Astrocyte of the spinal cord (primary cell): ENCODE data around the gene SERPINB6.
"Not testable (repeated sequence)": the region's sequence is repeated elsewhere in the genome, so short reads cannot be mapped to it uniquely, and the experiment has no call there.

Experiments
- DNase-seq: peaks from one replicate; pipeline ENCODE4 v3.0.0; 2011; ENCODE audit warnings: low read depth, low spot score
- H3K4me3 ChIP-seq: 2 replicates; pipeline ENCODE4 v1.5.1; 2011; ENCODE audit warnings: low read depth, mild to moderate bottlenecking, low read length, moderate library complexity
- CTCF ChIP-seq: IDR thresholded peaks from 2 replicates; pipeline ENCODE4 v1.5.1; 2012; ENCODE audit warnings: low read depth, mild to moderate bottlenecking, low read length, inconsistent platforms
- in situ Hi-C: cut with HindIII; loops from 2 replicates; pipeline ENCODE4 v1.10.0; 2017; ENCODE audit warnings: low sequenced_read_pairs

SERPINB6 gene

GRCh38 chr6:2915150-2915549, 56.2 kb downstream of the SERPINB6 start:
- TF ChIP-seq CTCF, result no peak
- no peak for DNase-seq
- no peak overlapping the region for H3K4me3 ChIP-seq
- in situ Hi-C loops, result no loop called here

- in situ Hi-C loops, result no loop called here
- no peak for TF ChIP-seq CTCF
- DNase-seq, result no peak
- H3K4me3 ChIP-seq, result no peak overlapping the region
These were observed 57.1 kb downstream of the SERPINB6 start for GRCh38 chr6:2914318-2914660.

- in situ Hi-C loops, result no loop called here
- DNase-seq, result no peak
- no peak overlapping the region for H3K4me3 ChIP-seq
- no peak for TF ChIP-seq CTCF
These were observed 57.6 kb downstream of the SERPINB6 start for GRCh38 chr6:2913621-2914317.

GRCh38 chr6:2911171-2911570, 60.2 kb downstream of the SERPINB6 start:
- H3K4me3 ChIP-seq, result no peak overlapping the region
- DNase-seq, result no peak
- TF ChIP-seq CTCF, result no peak
- in situ Hi-C loops, result no loop called here

- DNase-seq, result no peak
- in situ Hi-C loops, result no loop called here
These were observed 61.6 kb downstream of the SERPINB6 start for GRCh38 chr6:2909718-2910117.

GRCh38 chr6:2909051-2909606, 62.2 kb downstream of the SERPINB6 start:
- in situ Hi-C loops, H3K4me3 ChIP-seq, DNase-seq: not testable (repeated sequence)

More at GRCh38 chr6:2909718-2910117, 61.6 kb downstream of the SERPINB6 start:
- no peak for TF ChIP-seq CTCF
- H3K4me3 ChIP-seq, result no peak overlapping the region

- in situ Hi-C loops, DNase-seq, H3K4me3 ChIP-seq: not testable (repeated sequence)
These were observed 62.9 kb downstream of the SERPINB6 start for GRCh38 chr6:2908516-2908915.

- H3K4me3 ChIP-seq, result peak overlapping the region; percentile 57
- DNase-seq, in situ Hi-C loops: not testable (repeated sequence)
These were observed 67.8 kb downstream of the SERPINB6 start for GRCh38 chr6:2903411-2904185.

- H3K4me3 ChIP-seq, result peak overlapping the region; percentile 57
- DNase-seq, in situ Hi-C loops: not testable (repeated sequence)
These were observed 69.5 kb downstream of the SERPINB6 start for GRCh38 chr6:2901645-2902502.
